Fibroblast of gingiva (primary cell): ENCODE data around the gene APOBEC3F.
"Not testable (repeated sequence)": the region's sequence is repeated elsewhere in the genome, so short reads cannot be mapped to it uniquely, and the experiment has no call there.

Experiments used
- DNase-seq: peaks from one replicate; pipeline ENCODE4 v3.0.0-alpha.2; 2011; ENCODE audit warnings: low read depth

Gene APOBEC3F

DNA sequence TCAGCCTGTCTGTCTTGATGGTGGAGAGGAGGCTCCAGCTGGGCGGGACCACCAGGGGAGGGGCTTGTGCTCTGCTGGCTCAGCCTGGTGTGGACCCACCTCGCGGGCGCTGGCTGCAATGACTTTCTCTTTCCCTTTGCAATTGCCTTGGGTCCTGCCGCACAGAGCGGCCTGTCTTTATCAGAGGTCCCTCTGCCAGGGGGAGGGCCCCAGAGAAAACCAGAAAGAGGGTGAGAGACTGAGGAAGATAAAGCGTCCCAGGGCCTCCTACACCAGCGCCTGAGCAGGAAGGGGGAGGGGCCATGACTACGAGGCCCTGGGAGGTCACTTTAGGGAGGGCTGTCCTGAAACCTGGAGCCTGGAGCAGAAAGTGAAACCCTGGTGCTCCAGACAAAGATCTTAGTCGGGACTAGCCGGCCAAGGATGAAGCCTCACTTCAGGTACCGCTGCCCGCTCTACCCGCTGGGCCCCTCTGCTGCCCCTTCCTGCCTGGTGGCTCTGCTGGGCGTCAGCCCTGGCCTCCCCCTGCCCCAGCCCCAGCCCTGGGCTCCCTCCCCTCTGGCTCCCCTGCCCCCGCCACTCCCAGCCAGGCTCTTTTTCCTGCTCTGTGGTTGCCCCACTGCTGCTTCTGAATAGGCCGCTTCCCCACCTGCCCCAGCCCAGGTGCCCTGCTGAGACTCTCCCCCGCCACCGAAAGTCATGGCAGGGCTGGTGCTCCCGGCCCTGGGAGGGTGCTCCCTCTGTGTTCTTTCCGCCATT is at the start of gene APOBEC3F:
APOBEC3F (plus strand) TSS at position 327 of the 759 bp plus-strand sequence; CDS start at position 424, 97 bp downstream.
- DNase-seq: peak; percentile 50

GRCh38 chr22:38992871-38993371 is 47.7 kb upstream of the APOBEC3F start:
- peak; percentile 0 for DNase-seq

- DNase-seq: no peak
These were observed 44.6 kb upstream of the APOBEC3F start for GRCh38 chr22:38996105-38996504.

GRCh38 chr22:38997518-38997917 is 43.1 kb upstream of the APOBEC3F start:
- DNase-seq: no peak

- peak; percentile 80 for DNase-seq
These were observed 37.5 kb upstream of the APOBEC3F start for GRCh38 chr22:39003165-39003638.

GRCh38 chr22:39007177-39007576 is 33.5 kb upstream of the APOBEC3F start:
- DNase-seq: no peak

- peak; percentile 0 for DNase-seq
These were observed 32.3 kb upstream of the APOBEC3F start for GRCh38 chr22:39008271-39008850.

- DNase-seq: no peak
These were observed 29.7 kb upstream of the APOBEC3F start for GRCh38 chr22:39010946-39011345.

- DNase-seq: no peak
These were observed 27.8 kb upstream of the APOBEC3F start for GRCh38 chr22:39012533-39013511.

- not testable (repeated sequence) for DNase-seq
These were observed 27.1 kb upstream of the APOBEC3F start for GRCh38 chr22:39013561-39013941.

DNA sequence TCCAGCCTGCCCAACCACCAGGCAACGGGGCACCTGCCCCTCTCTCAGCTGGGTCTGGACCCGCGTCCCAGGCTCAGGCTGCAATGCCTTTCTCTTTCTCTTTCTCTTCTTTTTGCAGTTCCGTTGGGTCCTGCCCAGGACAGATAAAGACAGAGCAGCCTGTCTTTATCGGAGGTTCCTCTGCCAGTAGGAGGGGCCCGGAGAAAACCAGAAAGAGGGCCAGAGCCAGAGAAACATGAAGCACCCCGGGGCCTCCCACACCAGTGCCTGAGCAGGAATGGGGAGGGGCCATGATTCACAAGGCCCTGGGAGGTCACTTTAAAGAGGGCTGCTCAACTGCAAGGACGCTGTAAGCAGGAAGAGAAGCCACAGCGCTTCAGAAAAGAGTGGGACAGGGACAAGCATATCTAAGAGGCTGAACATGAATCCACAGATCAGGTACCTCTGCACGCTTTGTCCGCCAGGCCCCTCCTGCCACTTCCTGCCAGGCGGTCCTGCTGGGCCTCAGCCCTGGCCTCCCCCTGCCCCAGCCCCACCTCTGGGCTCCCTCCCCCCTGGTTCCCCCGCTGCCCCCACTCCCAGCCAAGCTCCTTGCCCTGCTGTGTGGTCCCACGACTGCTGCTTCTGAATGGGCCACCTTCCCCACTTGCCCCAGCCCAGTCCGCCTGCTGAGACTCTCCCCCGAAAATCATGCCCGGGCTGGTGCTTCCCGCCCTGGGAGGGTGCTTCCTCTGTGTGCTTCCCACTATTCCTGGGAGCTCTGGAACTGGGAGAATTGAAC is 26.5 kb upstream of the APOBEC3F start, which contains the start of gene APOBEC3C:
APOBEC3C (plus strand) TSS at position 316 of the 781 bp plus-strand sequence; CDS start at position 422, 106 bp downstream.
- DNase-seq: peak; percentile 85

- not testable (repeated sequence) for DNase-seq
These were observed 25.9 kb upstream of the APOBEC3F start for GRCh38 chr22:39014723-39015121.

DNA sequence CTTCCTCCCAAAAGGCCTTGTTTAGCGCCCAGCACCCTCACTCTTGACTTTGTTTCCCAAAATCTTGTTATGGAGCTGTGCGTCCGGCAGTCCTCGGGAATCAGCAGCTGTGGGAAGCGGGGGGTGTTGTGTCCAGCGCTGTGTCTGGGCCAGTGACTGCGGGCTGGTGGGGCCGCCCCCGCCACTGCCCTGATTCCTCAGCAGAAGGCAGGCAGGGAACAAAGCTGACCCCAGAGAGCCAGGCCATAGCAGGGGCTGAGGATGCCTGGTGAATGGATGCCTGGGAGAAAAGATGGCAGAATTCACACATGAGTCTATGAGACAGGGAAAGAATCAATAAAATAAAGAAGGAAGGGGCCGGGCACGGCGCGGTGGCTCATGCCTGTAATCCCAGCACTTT is 24.1 kb upstream of the APOBEC3F start:
- no peak for DNase-seq

- DNase-seq: no peak
These were observed 22.9 kb upstream of the APOBEC3F start for GRCh38 chr22:39017596-39018365.

GRCh38 chr22:39020021-39020651 is 20.5 kb upstream of the APOBEC3F start:
- peak; percentile 11 for DNase-seq

DNA sequence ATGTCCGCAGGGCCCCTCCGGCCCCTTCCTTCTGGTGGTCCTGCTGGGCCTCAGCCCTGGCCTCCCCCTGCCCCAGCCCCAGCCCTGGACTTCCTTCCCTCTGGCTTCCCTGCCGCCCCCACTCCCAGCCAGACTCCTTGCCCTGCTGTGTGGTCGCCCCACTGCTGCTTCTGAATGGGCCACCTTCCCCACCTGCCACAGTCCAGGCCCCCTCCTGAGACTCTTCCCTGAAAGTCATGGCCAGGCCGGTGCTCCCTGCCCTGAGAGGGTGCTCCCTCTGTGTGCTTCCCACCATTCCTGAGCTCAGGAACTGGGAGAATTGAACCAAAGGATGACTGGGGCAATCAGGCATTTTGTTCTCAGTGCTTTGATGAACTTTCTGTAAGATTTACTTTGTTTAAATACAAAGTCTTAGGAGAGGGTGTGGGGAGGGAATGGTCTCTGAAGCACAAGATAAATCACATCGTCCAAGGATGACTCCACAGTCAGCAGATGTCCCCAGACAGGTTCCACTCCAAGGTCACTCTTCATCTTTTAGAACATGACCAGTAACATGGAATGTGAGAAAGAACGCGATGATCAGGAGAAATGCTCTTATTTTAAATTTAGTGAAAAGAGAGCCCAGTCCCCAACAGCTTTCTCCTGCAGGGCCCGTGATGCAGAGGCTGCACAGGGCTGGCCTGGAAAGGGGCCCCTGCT is 19.0 kb upstream of the APOBEC3F start:
- DNase-seq: no peak

GRCh38 chr22:39024519-39025308 is 15.9 kb upstream of the APOBEC3F start:
- no peak for DNase-seq

GRCh38 chr22:39026509-39027150 is 14.0 kb upstream of the APOBEC3F start:
- no peak for DNase-seq
